H9 (cell line): ENCODE measurements around the gene COPS8. TPM values are rescaled to one million over a fixed set of nuclear protein-coding genes. Genes with fewer than 3 reads are reported as not detected.

Experiments
- DNase-seq: peaks from one replicate; pipeline ENCODE4 v3.0.0-alpha.2; 2017
- H2AFZ ChIP-seq: one replicate; pipeline ENCODE4 v1.6.1; 2013; ENCODE audit warnings: mild to moderate bottlenecking, low read length, control low read depth, moderate library complexity
- H2AK5ac ChIP-seq: 2 replicates; pipeline ENCODE4 v1.6.1; 2013; ENCODE audit warnings: low read length, control low read depth, mixed read lengths; ENCODE audit not compliant: insufficient read length
- H2BK120ac ChIP-seq: one replicate; pipeline ENCODE4 v1.6.1; 2013; ENCODE audit warnings: low read depth, mild to moderate bottlenecking, low read length, control low read depth, inconsistent platforms; ENCODE audit not compliant: poor library complexity, severe bottlenecking
- H2BK12ac ChIP-seq: 2 replicates; pipeline ENCODE4 v1.6.1; 2013; ENCODE audit warnings: low read length, control low read depth, mixed read lengths, low read depth; ENCODE audit not compliant: insufficient read length
- H2BK15ac ChIP-seq: 2 replicates; pipeline ENCODE4 v1.6.1; 2013; ENCODE audit warnings: low read depth, low read length, control low read depth
- H2BK20ac ChIP-seq: one replicate; pipeline ENCODE4 v1.6.1; 2013; ENCODE audit warnings: low read depth, mild to moderate bottlenecking, low read length, control low read depth, inconsistent platforms; ENCODE audit not compliant: poor library complexity, severe bottlenecking
- H2BK5ac ChIP-seq: 2 replicates; pipeline ENCODE4 v1.6.1; 2013; ENCODE audit warnings: low read length, control low read depth, mixed read lengths; ENCODE audit not compliant: insufficient read length
- H3K14ac ChIP-seq: 2 replicates; pipeline ENCODE4 v1.6.1; 2013; ENCODE audit warnings: low read length, control low read depth; ENCODE audit not compliant: insufficient read depth
- H3K18ac ChIP-seq: 2 replicates; pipeline ENCODE4 v1.6.1; 2013; ENCODE audit warnings: low read depth, mild to moderate bottlenecking, mixed read lengths, low read length, control low read depth; ENCODE audit not compliant: insufficient read length
- H3K23ac ChIP-seq: 2 replicates; pipeline ENCODE4 v1.6.1; 2013; ENCODE audit warnings: low read length, control low read depth, mixed read lengths, low read depth; ENCODE audit not compliant: insufficient read length
- H3K23me2 ChIP-seq: 2 replicates; pipeline ENCODE4 v1.6.1; 2013; ENCODE audit warnings: low read depth, mild to moderate bottlenecking, mixed read lengths, low read length, control low read depth; ENCODE audit not compliant: insufficient read length, poor library complexity, severe bottlenecking
- H3K27ac ChIP-seq: 2 replicates; pipeline ENCODE4 v1.5.1; 2013; ENCODE audit warnings: low read length, control low read depth, mixed read lengths, low read depth; ENCODE audit not compliant: insufficient read length
- H3K27me3 ChIP-seq: 2 replicates; pipeline ENCODE4 v1.6.1; 2013; ENCODE audit warnings: low read length, control low read depth, inconsistent platforms; ENCODE audit not compliant: insufficient read depth
- H3K4ac ChIP-seq: 2 replicates; pipeline ENCODE4 v1.6.1; 2013; ENCODE audit warnings: low read depth, mild to moderate bottlenecking, control low read depth, inconsistent platforms, low read length, moderate library complexity
- H3K4me1 ChIP-seq: 2 replicates; pipeline ENCODE4 v1.6.1; 2013; ENCODE audit warnings: low read length, control low read depth, inconsistent platforms; ENCODE audit not compliant: insufficient read depth
- H3K4me2 ChIP-seq: 2 replicates; pipeline ENCODE4 v1.6.1; 2013; ENCODE audit warnings: low read length, control low read depth, mixed read lengths; ENCODE audit not compliant: insufficient read length, insufficient read depth
- H3K56ac ChIP-seq: 2 replicates; pipeline ENCODE4 v1.6.1; 2013; ENCODE audit warnings: low read depth, mild to moderate bottlenecking, mixed read lengths, low read length, control low read depth; ENCODE audit not compliant: insufficient read length
- H3K79me1 ChIP-seq: 2 replicates; pipeline ENCODE4 v1.6.1; 2013; ENCODE audit warnings: low read depth, mild to moderate bottlenecking, moderate library complexity, low read length, control low read depth, inconsistent platforms; ENCODE audit not compliant: insufficient read depth, poor library complexity, severe bottlenecking
- H3K79me2 ChIP-seq: 2 replicates; pipeline ENCODE4 v1.6.1; 2013; ENCODE audit warnings: low read length, control low read depth, inconsistent platforms; ENCODE audit not compliant: insufficient read depth
- H3K9ac ChIP-seq: 2 replicates; pipeline ENCODE4 v1.6.1; 2013; ENCODE audit warnings: low read length, control low read depth, mixed read lengths; ENCODE audit not compliant: insufficient read length; ENCODE audit errors: extremely low read depth
- H3K9me3 ChIP-seq: one replicate; pipeline ENCODE4 v1.6.1; 2013; ENCODE audit warnings: low read depth, low read length, inconsistent platforms; ENCODE audit not compliant: control insufficient read depth
- H3T11ph ChIP-seq: one replicate; pipeline ENCODE4 v1.6.1; 2013; ENCODE audit warnings: mild to moderate bottlenecking, low read length, control low read depth, inconsistent platforms
- H4K20me1 ChIP-seq: one replicate; pipeline ENCODE4 v1.6.1; 2013; ENCODE audit not compliant: control insufficient read depth, insufficient read length, insufficient read depth
- H4K5ac ChIP-seq: 2 replicates; pipeline ENCODE4 v1.6.1; 2013; ENCODE audit warnings: low read depth, mild to moderate bottlenecking, mixed read lengths, low read length, control low read depth; ENCODE audit not compliant: insufficient read length
- H4K8ac ChIP-seq: replicated peaks from 2 replicates; pipeline ENCODE4 v1.6.1; 2013; ENCODE audit warnings: low read length, control low read depth, mixed read lengths, low read depth; ENCODE audit not compliant: insufficient read length
- H4K91ac ChIP-seq: 2 replicates; pipeline ENCODE4 v1.6.1; 2013; ENCODE audit warnings: low read depth, mild to moderate bottlenecking, moderate library complexity, mixed read lengths, low read length, control low read depth; ENCODE audit not compliant: insufficient read length
- H3K27ac Mint-ChIP-seq, 3 experiments: 2 replicates in 2 of 3; 3 replicates in 1 of 3; pipeline ENCODE4 v1.8.0; 2020 to 2021; ENCODE audit warnings: mixed read lengths in 3 of 3, mild to moderate bottlenecking in 1 of 3, moderate library complexity in 1 of 3
- H3K27me3 Mint-ChIP-seq: 2 replicates; pipeline ENCODE4 v1.8.0; 2021; ENCODE audit warnings: low read depth, mild to moderate bottlenecking, moderate library complexity, mixed read lengths
- H3K36me3 Mint-ChIP-seq, 3 experiments: 2 replicates in 2 of 3; 3 replicates in 1 of 3; pipeline ENCODE4 v1.8.0; 2020 to 2021; ENCODE audit warnings: low read depth in 3 of 3, mixed read lengths in 3 of 3; ENCODE audit not compliant: insufficient read depth in 1 of 3
- H3K4me1 Mint-ChIP-seq, 2 experiments: 2 replicates each; pipeline ENCODE4 v1.8.0; 2020; ENCODE audit warnings: mixed read lengths in 2 of 2
- H3K4me3 Mint-ChIP-seq, 2 experiments: 2 replicates in 1 of 2; 3 replicates in 1 of 2; pipeline ENCODE4 v1.8.0; 2020 to 2021; ENCODE audit warnings: mild to moderate bottlenecking in 2 of 2, mixed read lengths in 2 of 2, moderate library complexity in 1 of 2
- H3K9me3 Mint-ChIP-seq, 2 experiments: 2 replicates in 1 of 2; 3 replicates in 1 of 2; pipeline ENCODE4 v1.8.0; 2020; ENCODE audit warnings: mild to moderate bottlenecking in 2 of 2, mixed read lengths in 2 of 2, moderate library complexity in 1 of 2
- CTCF ChIP-seq: fragments of 200-600 bp; sonication (generic); conservative IDR thresholded peaks from 3 replicates; pipeline ENCODE4 v1.8.0; 2021; ENCODE audit warnings: antibody characterized with exemption, mild to moderate bottlenecking
- WGBS: extraction: QIAGEN DNeasy Blood & Tissue Kit; methylation state at CpG from one replicate; pipeline ENCODE4 v1.1.7; 2013; ENCODE audit warnings: missing lambda C conversion rate, low lambda C conversion rate, mixed read lengths; ENCODE audit not compliant: insufficient read length; ENCODE audit errors: extremely low coverage; 5-methylcytosine and 5-hydroxymethylcytosine counted together
- total RNA-seq: library from RNA; stranded (reverse); gene quantifications from 2 replicates; pipeline ENCODE4 v1.2.1, GENCODE V29; 2021

Gene COPS8
- total RNA-seq, 1 experiment from 2014 or later, result 65.2 TPM

- H3K9me3 Mint-ChIP-seq, result peaks cover 28 to 31% of the 10 kb centered on the region in 2 experiments
- no peaks in the 10 kb centered on the region for H3K79me2 ChIP-seq
- H3K4me1 ChIP-seq, result no peaks in the 10 kb centered on the region
- no peaks in the 10 kb centered on the region for H3K79me1 ChIP-seq
- H3K23me2 ChIP-seq, result no peaks in the 10 kb centered on the region
- H3K14ac ChIP-seq, result no peak overlapping the region
- H3K4me1 Mint-ChIP-seq, result peaks cover 3 to 5% of the 10 kb centered on the region in 2 experiments; a peak in 3 of 4 replicates
- H3K36me3 Mint-ChIP-seq, result peaks cover 3 to 31% (median 6%) of the 10 kb centered on the region in 3 experiments; a peak in 6 of 7 replicates
- no peak overlapping the region for H2BK5ac ChIP-seq
- H3K27me3 ChIP-seq, result no peaks in the 10 kb centered on the region
- no peak overlapping the region for H3T11ph ChIP-seq
- no peaks in the 10 kb centered on the region for H4K20me1 ChIP-seq
- H2BK120ac ChIP-seq, result no peak overlapping the region
- H2AFZ ChIP-seq, result no peak overlapping the region
- H3K27ac ChIP-seq, result no peak overlapping the region
- DNase-seq, result no peak
- peaks cover 2% of the 10 kb centered on the region for H3K27me3 Mint-ChIP-seq
- H2BK15ac ChIP-seq, result no peak overlapping the region
- H4K91ac ChIP-seq, result no peak overlapping the region
- no peak for TF ChIP-seq CTCF
- no peak overlapping the region for H3K23ac ChIP-seq
- H3K9me3 ChIP-seq, result no peaks in the 10 kb centered on the region
- no peak overlapping the region for H2BK12ac ChIP-seq
- no CpG with 5 or more reads among the region's 8 CpGs for WGBS
- no peak overlapping the region for H3K56ac ChIP-seq
- no peak overlapping the region for H4K8ac ChIP-seq
- H3K4me3 Mint-ChIP-seq, result no peak overlapping the region
- H3K4ac ChIP-seq, result no peak overlapping the region
- H4K5ac ChIP-seq, result no peak overlapping the region
- H2BK20ac ChIP-seq, result no peak overlapping the region
- no peak overlapping the region for H2AK5ac ChIP-seq
- no peak overlapping the region for H3K27ac Mint-ChIP-seq
- no peak overlapping the region for H3K18ac ChIP-seq
- no peak overlapping the region for H3K4me2 ChIP-seq
- H3K9ac ChIP-seq, result no peak overlapping the region
Measured at GRCh38 chr2:237051861-237052260, 33.8 kb upstream of the COPS8 start.
